ENCODE measurements around the gene DERA. TPM values are rescaled to one million over a fixed set of nuclear protein-coding genes. Genes with fewer than 3 reads are reported as not detected.
A peak's percentile ranks its signal among the peaks of the same experiment; 100 is the strongest.

DERA gene
- total RNA-seq, 2 experiments from 2014 or later: 6.2 to 7.2 TPM

DNA sequence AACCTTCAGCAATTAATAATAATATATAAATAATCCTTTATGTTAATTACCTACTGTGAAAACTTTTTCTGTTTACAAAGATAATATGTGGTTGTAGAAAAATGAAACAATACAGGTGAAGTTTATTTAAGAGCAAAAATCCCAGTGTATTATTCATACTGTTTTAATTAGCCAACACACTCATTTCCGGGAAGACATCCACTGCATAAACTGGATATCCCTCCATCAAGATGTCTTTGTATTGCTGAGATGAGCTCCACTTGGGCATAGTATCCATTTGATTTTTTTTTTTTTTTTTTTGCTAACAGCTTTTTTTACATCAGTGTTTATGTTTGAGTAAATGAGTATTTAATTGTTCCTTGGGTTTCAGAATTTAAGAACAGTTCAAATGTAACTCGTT, 13.7 kb upstream of the DERA start:
- POLR2A ChIA-PET: interaction anchor here (0.7 to 3.2 kb wide), 2 partner anchors 13 to 220 kb away, joined by 4 to 18 read pairs; partner anchors contain the start of gene DERA
- ATAC-seq (ENCODE audit: poor library complexity) (no peak), DNase-seq (no peak)
- no peaks in the 10 kb centered on the region for H3K27me3 Mint-ChIP-seq
- peaks cover 74% of the 10 kb centered on the region for H3K36me3 Mint-ChIP-seq (ENCODE audit: low read depth)
- Histone ChIP-seq H3K4me1 (ENCODE audit: insufficient read depth, low read length) (no peaks in the 10 kb centered on the region), H3K36me3 (ENCODE audit: insufficient read depth, low read length) (peaks cover 77% of the 10 kb centered on the region), H3K9me3 (ENCODE audit: control insufficient read depth in 1 of 2, insufficient read depth in 1 of 2, low read length in 2 of 2) (no peaks in the 10 kb centered on the region), H3K27me3 (ENCODE audit: control insufficient read depth in 1 of 2, insufficient read depth in 2 of 2, low read length in 2 of 2) (no peaks in the 10 kb centered on the region), H3K4me3 (ENCODE audit: low read length) (no peak overlapping the region), H3K27ac (ENCODE audit: low read depth in 1 of 2, low read length in 2 of 2) (no peak overlapping the region)
- TF ChIP-seq, protein P1, sequence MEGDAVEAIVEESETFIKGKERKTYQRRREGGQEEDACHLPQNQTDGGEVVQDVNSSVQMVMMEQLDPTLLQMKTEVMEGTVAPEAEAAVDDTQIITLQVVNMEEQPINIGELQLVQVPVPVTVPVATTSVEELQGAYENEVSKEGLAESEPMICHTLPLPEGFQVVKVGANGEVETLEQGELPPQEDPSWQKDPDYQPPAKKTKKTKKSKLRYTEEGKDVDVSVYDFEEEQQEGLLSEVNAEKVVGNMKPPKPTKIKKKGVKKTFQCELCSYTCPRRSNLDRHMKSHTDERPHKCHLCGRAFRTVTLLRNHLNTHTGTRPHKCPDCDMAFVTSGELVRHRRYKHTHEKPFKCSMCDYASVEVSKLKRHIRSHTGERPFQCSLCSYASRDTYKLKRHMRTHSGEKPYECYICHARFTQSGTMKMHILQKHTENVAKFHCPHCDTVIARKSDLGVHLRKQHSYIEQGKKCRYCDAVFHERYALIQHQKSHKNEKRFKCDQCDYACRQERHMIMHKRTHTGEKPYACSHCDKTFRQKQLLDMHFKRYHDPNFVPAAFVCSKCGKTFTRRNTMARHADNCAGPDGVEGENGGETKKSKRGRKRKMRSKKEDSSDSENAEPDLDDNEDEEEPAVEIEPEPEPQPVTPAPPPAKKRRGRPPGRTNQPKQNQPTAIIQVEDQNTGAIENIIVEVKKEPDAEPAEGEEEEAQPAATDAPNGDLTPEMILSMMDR (IDR thresholded peaks at IDR 0.05): no peak
- no peaks in the 10 kb centered on the region for H3K9me3 Mint-ChIP-seq
- H3K4me3 Mint-ChIP-seq: no peak overlapping the region
- H3K27ac Mint-ChIP-seq: no peak overlapping the region
- H3K4me1 Mint-ChIP-seq (ENCODE audit: low read depth): peaks cover 7% of the 10 kb centered on the region
- CTCF ChIA-PET: interaction anchor here (1.0 to 1.2 kb wide), 3 partner anchors 13 to 307 kb away, joined by 3 to 5 read pairs (median 4); no protein-coding TSS in a partner anchor
- intact Hi-C loops (cut with DNase I, micrococcal nuclease): no loop called here

DNA sequence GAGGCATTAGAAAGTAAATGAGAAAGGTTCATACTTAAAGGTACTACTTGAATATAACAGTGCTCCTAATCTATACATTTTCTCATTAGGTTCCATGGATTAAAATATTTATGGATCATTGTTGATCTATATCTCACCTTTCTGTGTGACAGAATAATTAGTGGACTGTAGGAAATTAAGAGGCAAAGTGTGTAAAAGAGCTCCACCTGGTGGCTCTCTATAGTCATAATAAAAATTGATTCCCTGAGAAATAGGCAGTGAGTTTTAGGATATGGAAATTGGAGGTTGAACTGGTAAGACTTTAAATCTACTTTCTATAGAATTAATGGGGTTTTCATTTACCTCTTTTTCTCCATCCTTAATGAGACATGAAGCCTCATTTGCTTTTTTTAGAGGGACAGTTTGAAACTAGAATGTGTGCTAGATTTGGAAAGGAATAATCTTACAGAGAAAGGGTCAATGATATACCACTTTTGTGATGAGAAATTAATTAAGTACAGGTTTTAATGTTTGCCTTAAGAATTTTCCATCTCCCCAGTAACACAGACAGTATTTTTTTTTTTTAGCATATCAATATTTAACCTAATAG, 11.8 kb upstream of the DERA start:
- Mint-ChIP-seq H3K27me3 (no peaks in the 10 kb centered on the region), H3K4me3 (no peak overlapping the region), H3K36me3 (ENCODE audit: low read depth) (peaks cover 63% of the 10 kb centered on the region), H3K27ac (peak overlapping the region; percentile 32), H3K9me3 (no peaks in the 10 kb centered on the region), H3K4me1 (ENCODE audit: low read depth) (peaks cover 7% of the 10 kb centered on the region)
- intact Hi-C loops (cut with DNase I, micrococcal nuclease): loop anchor here (1.0 to 2.0 kb wide), 2 partner anchors 309 kb away; no protein-coding TSS in a partner anchor
- TF ChIP-seq, protein P1 (IDR thresholded peaks at IDR 0.05): peak; percentile 88
- H3K9me3 ChIP-seq (ENCODE audit: control insufficient read depth in 1 of 2, insufficient read depth in 1 of 2, low read length in 2 of 2): no peaks in the 10 kb centered on the region
- ATAC-seq (ENCODE audit: poor library complexity) (peak; percentile 62), DNase-seq (peak in 4 of 14 experiments; percentile 16 to 63 (median 52))
- H3K4me3 ChIP-seq (ENCODE audit: low read length): no peak overlapping the region
- POLR2A ChIA-PET: interaction anchor here (1.3 to 3.2 kb wide), 2 partner anchors 11 to 367 kb away, joined by 3 to 18 read pairs; partner anchors contain the start of gene DERA
- H3K36me3 ChIP-seq (ENCODE audit: insufficient read depth, low read length): peaks cover 84% of the 10 kb centered on the region
- no peak overlapping the region for H3K27ac ChIP-seq (ENCODE audit: low read depth in 1 of 2, low read length in 2 of 2)
- no peaks in the 10 kb centered on the region for H3K27me3 ChIP-seq (ENCODE audit: control insufficient read depth in 1 of 2, insufficient read depth in 2 of 2, low read length in 2 of 2)
- H3K4me1 ChIP-seq (ENCODE audit: insufficient read depth, low read length): no peaks in the 10 kb centered on the region
- CTCF ChIA-PET: interaction anchor here (0.5 to 1.6 kb wide), 6 partner anchors 9 to 124 kb away, joined by 3 to 10 read pairs (median 4); partner anchors contain the start of genes DERA and STRAP

DNA sequence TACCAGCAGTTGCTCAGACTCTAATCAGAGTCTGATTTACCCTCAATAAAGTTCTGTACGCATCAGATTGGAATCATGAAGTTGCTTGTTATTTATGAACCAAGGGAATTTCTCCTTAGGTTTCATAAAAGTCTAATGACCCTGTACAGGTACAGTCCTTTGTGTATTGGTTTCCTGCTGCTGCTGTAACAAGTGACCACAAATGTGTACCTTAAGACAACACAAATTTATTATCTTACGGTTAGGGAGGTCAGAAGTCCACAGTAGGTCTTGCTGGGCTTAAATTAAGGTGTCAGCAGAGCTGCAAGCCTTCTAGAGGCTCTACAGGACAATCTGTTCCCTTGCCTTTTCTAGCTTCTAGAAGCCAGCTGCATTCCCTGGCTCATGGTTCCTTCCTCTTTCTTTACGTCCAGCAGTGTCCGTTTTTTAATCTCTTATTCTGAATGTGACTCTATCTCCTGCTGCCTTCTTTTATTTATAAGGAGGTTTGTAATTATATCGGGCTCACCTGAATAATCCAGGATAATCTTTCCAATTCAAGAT, 6.7 kb upstream of the DERA start:
- TF ChIP-seq, protein P1 (IDR thresholded peaks at IDR 0.05): no peak
- H3K36me3 ChIP-seq (ENCODE audit: insufficient read depth, low read length): peaks cover 52% of the 10 kb centered on the region
- no peak overlapping the region for H3K27ac ChIP-seq (ENCODE audit: low read depth in 1 of 2, low read length in 2 of 2)
- H3K27me3 ChIP-seq (ENCODE audit: control insufficient read depth in 1 of 2, insufficient read depth in 2 of 2, low read length in 2 of 2): no peaks in the 10 kb centered on the region
- peaks cover 1% of the 10 kb centered on the region for H3K4me1 Mint-ChIP-seq (ENCODE audit: low read depth)
- no peak overlapping the region for H3K4me3 Mint-ChIP-seq
- CTCF ChIA-PET: no interaction called here
- H3K27me3 Mint-ChIP-seq: no peaks in the 10 kb centered on the region
- POLR2A ChIA-PET: no interaction called here
- peaks cover 17% of the 10 kb centered on the region for H3K36me3 Mint-ChIP-seq (ENCODE audit: low read depth)
- H3K4me3 ChIP-seq (ENCODE audit: low read length): no peak overlapping the region
- DNase-seq (no peak), ATAC-seq (ENCODE audit: poor library complexity) (no peak)
- no peaks in the 10 kb centered on the region for H3K4me1 ChIP-seq (ENCODE audit: insufficient read depth, low read length)
- no peaks in the 10 kb centered on the region for H3K9me3 ChIP-seq (ENCODE audit: control insufficient read depth in 1 of 2, insufficient read depth in 1 of 2, low read length in 2 of 2)
- intact Hi-C loops (cut with DNase I, micrococcal nuclease): no loop called here
- H3K9me3 Mint-ChIP-seq: no peaks in the 10 kb centered on the region
- H3K27ac Mint-ChIP-seq: no peak overlapping the region
